HepG2 (cell line): ENCODE measurements around the gene POLRMT. TPM values are rescaled to one million over a fixed set of nuclear protein-coding genes. Genes with fewer than 3 reads are reported as not detected.

Experiments used
- DMAP1 ChIP-seq: IDR thresholded peaks from 2 replicates; pipeline ENCODE4 v1.6.1; 2016
- IKZF4 ChIP-seq: sonication (generic); formaldehyde crosslinking; IDR thresholded peaks from 2 replicates; pipeline ENCODE4 v1.5.1; 2020; ENCODE audit warnings: borderline replicate concordance, mild to moderate bottlenecking, low read depth, missing genetic modification reagents; ENCODE audit errors: not compliant biosample characterization
- KDM2A ChIP-seq: sonication (generic); formaldehyde crosslinking; IDR thresholded peaks from 2 replicates; pipeline ENCODE4 v1.4.0; 2020; ENCODE audit warnings: low read depth, missing genetic modification reagents, borderline replicate concordance
- MEIS1 ChIP-seq: sonication (generic); formaldehyde crosslinking; IDR thresholded peaks from 2 replicates; pipeline ENCODE4 v1.9.0; 2021; ENCODE audit warnings: mild to moderate bottlenecking, missing genetic modification reagents, moderate library complexity, borderline replicate concordance
- SNAPC5 ChIP-seq: sonication (generic); formaldehyde crosslinking; IDR thresholded peaks from 2 replicates; pipeline ENCODE4 v1.8.1; 2023; ENCODE audit warnings: mild to moderate bottlenecking, missing genetic modification reagents, borderline replicate concordance
- TAF1 ChIP-seq: sonication (generic); formaldehyde crosslinking; IDR thresholded peaks from 2 replicates; pipeline ENCODE4 v1.4.0; 2020; ENCODE audit warnings: missing genetic modification reagents
- ZBTB40 ChIP-seq, 2 experiments: fragments of 450-650 bp in 1 of 2; sonication (generic) in 1 of 2; formaldehyde crosslinking in 1 of 2; IDR thresholded peaks; 2 replicates each; pipeline versions ENCODE4 v1.6.1 to v1.8.0; 2016 to 2022; ENCODE audit warnings: antibody characterized with exemption in 1 of 2, mild to moderate bottlenecking in 1 of 2, missing genetic modification reagents in 1 of 2
- ZNF574 ChIP-seq: sonication (generic); formaldehyde crosslinking; IDR thresholded peaks from 2 replicates; pipeline ENCODE4 v1.4.0; 2020; ENCODE audit warnings: missing genetic modification reagents
- ZNF746 ChIP-seq: sonication (generic); formaldehyde crosslinking; IDR thresholded peaks from 2 replicates; pipeline ENCODE4 v1.8.0; 2022; ENCODE audit warnings: mild to moderate bottlenecking, missing genetic modification reagents
- polyA plus RNA-seq, 8 experiments: library from polyadenylated mRNA; depleted of rRNA in 3 of 8; stranded (reverse) in 7 of 8; unstranded in 1 of 8; fragments of >200 nt; fragmentation: Illumina TruSeq in 4 of 8; extraction: Trizol in 4 of 8; gene quantifications; 2 replicates each; pipeline versions ENCODE4 v1.2.1 to v1.2.3, GENCODE V29; 2011 to 2016; ENCODE audit warnings: low read depth in 4 of 8, missing spikeins in 1 of 8, mixed read lengths in 1 of 8; ENCODE audit not compliant: insufficient read depth in 1 of 8
- total RNA-seq, 5 experiments: library from RNA; depleted of rRNA; stranded (reverse); fragments of >200 nt; fragmentation: Illumina TruSeq; extraction: Trizol; gene quantifications; 2 replicates each; pipeline ENCODE4 v1.2.3, GENCODE V29; 2016; ENCODE audit warnings: low read depth in 1 of 5
- TF ChIP-seq, protein P1 (sequence below), 2 experiments: sonication (generic) in 1 of 2; formaldehyde crosslinking in 1 of 2; IDR thresholded peaks; 2 replicates each; pipeline versions ENCODE4 v1.5.1 to v1.6.1; 2011 to 2020; ENCODE audit warnings: borderline replicate concordance in 1 of 2, low read depth in 1 of 2, low read length in 1 of 2, mild to moderate bottlenecking in 1 of 2, missing genetic modification reagents in 1 of 2, moderate library complexity in 1 of 2

The POLRMT gene
- total and polyA plus RNA-seq, 2 of the 13 experiments (the other 11 are each of a cell fraction or from before 2014, with no cell fraction given) = 78.0 to 101 TPM

DNA sequence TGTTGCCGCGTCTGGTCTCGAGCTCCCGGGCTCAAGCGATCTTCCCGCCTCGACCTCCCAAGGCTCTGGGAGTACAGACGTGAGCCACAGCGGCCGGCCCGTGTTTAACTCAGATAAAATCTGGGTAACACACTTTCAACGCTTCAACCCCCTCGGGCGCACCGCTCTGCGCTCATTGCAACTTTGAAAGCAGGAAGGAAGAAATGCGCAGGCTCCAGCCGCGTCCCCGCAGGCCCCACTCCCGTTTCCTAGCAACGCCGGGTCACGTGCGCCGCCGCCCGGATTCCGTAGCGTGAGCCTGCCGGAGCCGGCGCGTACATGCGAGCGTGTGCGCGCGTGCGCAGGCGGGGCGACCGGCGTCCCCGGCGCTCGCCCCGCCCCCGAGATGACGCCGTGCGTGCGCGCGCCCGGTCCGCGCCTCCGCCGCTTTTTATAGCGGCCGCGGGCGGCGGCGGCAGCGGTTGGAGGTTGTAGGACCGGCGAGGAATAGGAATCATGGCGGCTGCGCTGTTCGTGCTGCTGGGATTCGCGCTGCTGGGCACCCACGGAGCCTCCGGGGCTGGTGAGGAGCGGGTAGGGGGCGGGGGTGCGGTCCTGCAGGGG, 61.1 kb downstream of the POLRMT start, which contains the start of gene BSG (continued):
- TF ChIP-seq, protein P1, sequence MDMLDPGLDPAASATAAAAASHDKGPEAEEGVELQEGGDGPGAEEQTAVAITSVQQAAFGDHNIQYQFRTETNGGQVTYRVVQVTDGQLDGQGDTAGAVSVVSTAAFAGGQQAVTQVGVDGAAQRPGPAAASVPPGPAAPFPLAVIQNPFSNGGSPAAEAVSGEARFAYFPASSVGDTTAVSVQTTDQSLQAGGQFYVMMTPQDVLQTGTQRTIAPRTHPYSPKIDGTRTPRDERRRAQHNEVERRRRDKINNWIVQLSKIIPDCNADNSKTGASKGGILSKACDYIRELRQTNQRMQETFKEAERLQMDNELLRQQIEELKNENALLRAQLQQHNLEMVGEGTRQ (IDR thresholded peaks at IDR 0.05; ENCODE audit: low read depth, low read length) = peak; percentile 95
- TF ChIP-seq, protein P1 (CRISPR knock-in tag; IDR thresholded peaks at IDR 0.05; ENCODE audit: borderline replicate concordance) = peak; percentile 89; the same call in 1 of the 2 replicates
- TF ChIP-seq ZNF574 (CRISPR knock-in tag) = peak; percentile 53; the same call in 1 of the 2 replicates
- no peak for TF ChIP-seq SNAPC5 (CRISPR knock-in tag)
- TF ChIP-seq KDM2A (CRISPR knock-in tag) = peak; percentile 60; the same call in 1 of the 2 replicates
- peak; percentile 91 for TF ChIP-seq TAF1 (CRISPR knock-in tag)
- peak; percentile 47; the same call in 1 of the 2 replicates for TF ChIP-seq DMAP1 (CRISPR knock-in tag)
- TF ChIP-seq ZNF746 (CRISPR knock-in tag) = peak; percentile 32; the same call in 1 of the 2 replicates
- TF ChIP-seq IKZF4 = peak; percentile 85
- no peak for TF ChIP-seq ZBTB40 (IDR thresholded peaks at IDR 0.05)
- TF ChIP-seq ZBTB40 (CRISPR knock-in tag; IDR thresholded peaks at IDR 0.05) = peak; percentile 20; the same call in 1 of the 2 replicates
- TF ChIP-seq MEIS1 (CRISPR knock-in tag) = no peak
